ENCODE data around the gene PRSS35. TPM values are rescaled to one million over a fixed set of nuclear protein-coding genes. Genes with fewer than 3 reads are reported as not detected.
"Not testable (repeated sequence)": the region's sequence is repeated elsewhere in the genome, so short reads cannot be mapped to it uniquely, and the experiment has no call there.

The PRSS35 gene
- total and polyA plus RNA-seq, 2 donors (not counting 1 experiment from before 2014, with no cell fraction given), result not detected

DNA sequence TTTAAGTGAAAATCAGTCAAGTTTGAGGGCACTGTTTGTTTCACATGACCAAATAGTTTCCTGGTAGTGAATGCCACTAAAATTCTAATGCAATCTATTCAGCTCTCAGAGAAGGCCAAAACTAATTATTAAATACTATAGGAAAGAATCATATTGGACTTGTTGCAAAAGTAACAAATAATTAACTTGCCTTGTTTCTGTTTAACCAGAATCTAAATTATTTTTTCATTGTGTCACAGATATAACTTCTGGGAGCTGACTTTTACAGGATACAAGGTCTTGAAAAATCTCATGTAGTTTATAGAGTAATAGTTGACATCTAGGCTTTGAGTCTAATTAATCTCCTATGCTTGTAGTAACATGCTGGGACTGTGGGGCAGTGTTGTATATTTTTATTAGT is 44.5 kb downstream of the PRSS35 start:
- TF ChIP-seq, protein P1, sequence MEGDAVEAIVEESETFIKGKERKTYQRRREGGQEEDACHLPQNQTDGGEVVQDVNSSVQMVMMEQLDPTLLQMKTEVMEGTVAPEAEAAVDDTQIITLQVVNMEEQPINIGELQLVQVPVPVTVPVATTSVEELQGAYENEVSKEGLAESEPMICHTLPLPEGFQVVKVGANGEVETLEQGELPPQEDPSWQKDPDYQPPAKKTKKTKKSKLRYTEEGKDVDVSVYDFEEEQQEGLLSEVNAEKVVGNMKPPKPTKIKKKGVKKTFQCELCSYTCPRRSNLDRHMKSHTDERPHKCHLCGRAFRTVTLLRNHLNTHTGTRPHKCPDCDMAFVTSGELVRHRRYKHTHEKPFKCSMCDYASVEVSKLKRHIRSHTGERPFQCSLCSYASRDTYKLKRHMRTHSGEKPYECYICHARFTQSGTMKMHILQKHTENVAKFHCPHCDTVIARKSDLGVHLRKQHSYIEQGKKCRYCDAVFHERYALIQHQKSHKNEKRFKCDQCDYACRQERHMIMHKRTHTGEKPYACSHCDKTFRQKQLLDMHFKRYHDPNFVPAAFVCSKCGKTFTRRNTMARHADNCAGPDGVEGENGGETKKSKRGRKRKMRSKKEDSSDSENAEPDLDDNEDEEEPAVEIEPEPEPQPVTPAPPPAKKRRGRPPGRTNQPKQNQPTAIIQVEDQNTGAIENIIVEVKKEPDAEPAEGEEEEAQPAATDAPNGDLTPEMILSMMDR (IDR thresholded peaks at IDR 0.05), result no peak
- TF ChIP-seq EZH2 (IDR thresholded peaks at IDR 0.05; ENCODE audit: borderline replicate concordance, insufficient read depth, low read depth, low read length, poor library complexity, severe bottlenecking), result no peak

GRCh38 chr6:83558975-83559374 is 46.6 kb downstream of the PRSS35 start:
- no peaks in the 10 kb centered on the region for H4K20me1 ChIP-seq (ENCODE audit: control insufficient read depth, insufficient read depth, low read length, poor library complexity, severe bottlenecking)
- no peak for TF ChIP-seq EZH2 (IDR thresholded peaks at IDR 0.05; ENCODE audit: borderline replicate concordance, insufficient read depth, low read depth, low read length, poor library complexity, severe bottlenecking)
- TF ChIP-seq, protein P1 (IDR thresholded peaks at IDR 0.05), result no peak
- no peak overlapping the region for H3K27ac Mint-ChIP-seq
- no peak for ATAC-seq (ENCODE audit: low read depth)
- no peak overlapping the region for H3K9ac ChIP-seq (ENCODE audit: low read length)
- POLR2A ChIA-PET, result no interaction called here
- H3K4me3 ChIP-seq (ENCODE audit: control extremely low read depth in 1 of 5, extremely low read depth in 1 of 5, insufficient read depth in 1 of 5, low read depth in 2 of 5, low read length in 4 of 5), result no peak overlapping the region
- no peaks in the 10 kb centered on the region for H3K27me3 ChIP-seq (replicated peaks in 1 of 4; ENCODE audit: control extremely low read depth in 1 of 4, control insufficient read depth in 3 of 4, insufficient read depth in 4 of 4, low read length in 3 of 4)
- no peaks in the 10 kb centered on the region for H3K4me1 ChIP-seq (ENCODE audit: control insufficient read depth in 2 of 2, insufficient read depth in 2 of 2, low read length in 2 of 2)
- WGBS (ENCODE audit: insufficient coverage), result 100% methylated on average over 1 of the region's 1 CpG
- H3K4me1 Mint-ChIP-seq, result no peaks in the 10 kb centered on the region
- no peak overlapping the region for H2AFZ ChIP-seq (ENCODE audit: insufficient read depth, low read depth, low read length, poor library complexity, severe bottlenecking)
- no peaks in the 10 kb centered on the region for H3K79me2 ChIP-seq (ENCODE audit: control insufficient read depth, insufficient read depth, low read length)
- H3K4me2 ChIP-seq (replicated peaks; ENCODE audit: low read depth, low read length, poor library complexity, severe bottlenecking), result no peak overlapping the region
- H3K36me3 ChIP-seq (replicated peaks in 1 of 2; ENCODE audit: control extremely low read depth in 1 of 2, control insufficient read depth in 1 of 2, extremely low read depth in 1 of 2, insufficient read depth in 2 of 2, low read length in 1 of 2), result no peaks in the 10 kb centered on the region
- H3K9me3 ChIP-seq (ENCODE audit: control extremely low read depth in 1 of 3, control insufficient read depth in 2 of 3, insufficient read depth in 1 of 3, low read length in 2 of 3), result peaks cover 0 to 3% (median 0%) of the 10 kb centered on the region in 3 donors
- intact Hi-C loops (cut with micrococcal nuclease), result no loop called here
- no peaks in the 10 kb centered on the region for H3K27me3 Mint-ChIP-seq
- no peak overlapping the region for H3K4me3 Mint-ChIP-seq
- H3K9me3 Mint-ChIP-seq (ENCODE audit: insufficient read depth), result peaks cover 7% of the 10 kb centered on the region
- CTCF ChIA-PET, result no interaction called here
- no peak overlapping the region for H3K27ac ChIP-seq (ENCODE audit: low read length in 2 of 2)
- DNase-seq, result no peak

More for the DNA sequence above, 44.5 kb downstream of the PRSS35 start:
- ChIA-PET CTCF (no interaction called here), POLR2A (no interaction called here)
- no peak overlapping the region for H3K4me2 ChIP-seq (replicated peaks; ENCODE audit: low read depth, low read length, poor library complexity, severe bottlenecking)
- no peak overlapping the region for H3K9ac ChIP-seq (ENCODE audit: low read length)
- intact Hi-C loops (cut with micrococcal nuclease), result no loop called here
- H3K4me3 Mint-ChIP-seq, result no peak overlapping the region
- no peaks in the 10 kb centered on the region for H3K79me2 ChIP-seq (ENCODE audit: control insufficient read depth, insufficient read depth, low read length)
- ATAC-seq (ENCODE audit: low read depth), result no peak
- H3K27ac Mint-ChIP-seq, result no peak overlapping the region
- H3K9me3 Mint-ChIP-seq (ENCODE audit: insufficient read depth), result no peaks in the 10 kb centered on the region
- no peak overlapping the region for H3K27ac ChIP-seq (ENCODE audit: low read length in 2 of 2)
- no peaks in the 10 kb centered on the region for H3K4me1 Mint-ChIP-seq
- H2AFZ ChIP-seq (ENCODE audit: insufficient read depth, low read depth, low read length, poor library complexity, severe bottlenecking), result no peak overlapping the region
- no peak overlapping the region for H3K4me3 ChIP-seq (ENCODE audit: control extremely low read depth in 1 of 5, extremely low read depth in 1 of 5, insufficient read depth in 1 of 5, low read depth in 2 of 5, low read length in 4 of 5)
- peaks cover 0 to 1% (median 0%) of the 10 kb centered on the region in 3 donors for H3K9me3 ChIP-seq (ENCODE audit: control extremely low read depth in 1 of 3, control insufficient read depth in 2 of 3, insufficient read depth in 1 of 3, low read length in 2 of 3)
- no peaks in the 10 kb centered on the region for H3K36me3 ChIP-seq (replicated peaks in 1 of 2; ENCODE audit: control extremely low read depth in 1 of 2, control insufficient read depth in 1 of 2, extremely low read depth in 1 of 2, insufficient read depth in 2 of 2, low read length in 1 of 2)
- no peaks in the 10 kb centered on the region for H3K4me1 ChIP-seq (ENCODE audit: control insufficient read depth in 2 of 2, insufficient read depth in 2 of 2, low read length in 2 of 2)
- DNase-seq, result no peak
- no peaks in the 10 kb centered on the region for H3K27me3 ChIP-seq (replicated peaks in 1 of 4; ENCODE audit: control extremely low read depth in 1 of 4, control insufficient read depth in 3 of 4, insufficient read depth in 4 of 4, low read length in 3 of 4)
- no peaks in the 10 kb centered on the region for H3K27me3 Mint-ChIP-seq
- no peaks in the 10 kb centered on the region for H4K20me1 ChIP-seq (ENCODE audit: control insufficient read depth, insufficient read depth, low read length, poor library complexity, severe bottlenecking)

DNA sequence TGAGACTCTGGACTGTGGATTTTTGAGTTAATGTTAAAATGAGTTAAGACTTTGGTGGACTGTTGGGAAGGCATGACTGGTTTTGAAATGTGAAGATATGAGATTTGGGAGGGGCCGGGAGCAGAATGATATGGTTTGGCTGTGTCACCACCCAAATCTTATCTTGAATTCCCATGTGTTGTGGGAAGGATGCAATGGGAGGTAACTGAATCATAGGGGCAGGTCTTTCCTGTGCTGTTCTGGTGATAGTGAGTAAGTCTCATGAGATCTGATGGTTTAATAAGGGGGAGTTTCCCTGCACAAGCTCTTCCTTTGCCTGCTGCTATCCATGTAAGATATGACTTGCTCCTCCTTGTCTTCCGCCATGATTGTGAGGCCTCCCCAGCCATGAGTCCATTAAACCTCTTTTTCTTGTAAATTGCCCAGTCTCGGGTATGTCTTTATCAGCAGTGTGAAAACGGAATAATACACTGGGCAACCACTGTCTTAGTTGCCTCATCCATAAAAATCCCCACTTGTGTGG is 59.4 kb downstream of the PRSS35 start:
- POLR2A ChIA-PET; H3K9me3 ChIP-seq (ENCODE audit: control extremely low read depth in 1 of 3, control insufficient read depth in 2 of 3, insufficient read depth in 1 of 3, low read length in 2 of 3); H3K27ac ChIP-seq (ENCODE audit: low read length in 2 of 2); H3K27ac Mint-ChIP-seq; intact Hi-C loops (cut with micrococcal nuclease); H3K79me2 ChIP-seq (ENCODE audit: control insufficient read depth, insufficient read depth, low read length); H3K4me1 ChIP-seq (ENCODE audit: control insufficient read depth in 2 of 2, insufficient read depth in 2 of 2, low read length in 2 of 2); H3K27me3 Mint-ChIP-seq; H3K27me3 ChIP-seq (replicated peaks in 1 of 4; ENCODE audit: control extremely low read depth in 1 of 4, control insufficient read depth in 3 of 4, insufficient read depth in 4 of 4, low read length in 3 of 4); H3K9me3 Mint-ChIP-seq (ENCODE audit: insufficient read depth); H3K4me2 ChIP-seq (replicated peaks; ENCODE audit: low read depth, low read length, poor library complexity, severe bottlenecking); DNase-seq; H4K20me1 ChIP-seq (ENCODE audit: control insufficient read depth, insufficient read depth, low read length, poor library complexity, severe bottlenecking); H3K4me3 Mint-ChIP-seq; ATAC-seq (ENCODE audit: low read depth); H3K4me1 Mint-ChIP-seq; H3K36me3 ChIP-seq (replicated peaks in 1 of 2; ENCODE audit: control extremely low read depth in 1 of 2, control insufficient read depth in 1 of 2, extremely low read depth in 1 of 2, insufficient read depth in 2 of 2, low read length in 1 of 2); H3K9ac ChIP-seq (ENCODE audit: low read length); H2AFZ ChIP-seq (ENCODE audit: insufficient read depth, low read depth, low read length, poor library complexity, severe bottlenecking); H3K4me3 ChIP-seq (ENCODE audit: control extremely low read depth in 1 of 5, extremely low read depth in 1 of 5, insufficient read depth in 1 of 5, low read depth in 2 of 5, low read length in 4 of 5): not testable (repeated sequence)
- CTCF ChIA-PET, result interaction anchor here (0.7 kb wide), 1 partner anchor 154 kb away, joined by 3 read pairs; no protein-coding TSS in a partner anchor
- WGBS (ENCODE audit: insufficient coverage), result 96% methylated on average over 3 of the region's 4 CpGs
